ENCODE data around the gene TTLL6.

Gene TTLL6

GRCh38 chr17:48735062-48735351, 82.0 kb downstream of the TTLL6 start:
- DNase-seq: no peak

- DNase-seq: no peak
Measured at GRCh38 chr17:48734333-48735061, 82.5 kb downstream of the TTLL6 start.

GRCh38 chr17:48733632-48734328, 83.2 kb downstream of the TTLL6 start:
- no peak for DNase-seq

- no peak for DNase-seq
Measured at GRCh38 chr17:48732688-48733629, 84.1 kb downstream of the TTLL6 start.

GRCh38 chr17:48731355-48731754, 85.7 kb downstream of the TTLL6 start:
- DNase-seq: no peak

GRCh38 chr17:48730240-48730550, 86.8 kb downstream of the TTLL6 start:
- DNase-seq: no peak

- no peak for DNase-seq
Measured at GRCh38 chr17:48729335-48730239, 87.4 kb downstream of the TTLL6 start.

- DNase-seq: peak; percentile 38 to 44
Measured at GRCh38 chr17:48728232-48729231, 88.5 kb downstream of the TTLL6 start, which contains the start of gene HOXB13. Gene HOXB13, minus strand, starts transcription at chr17:48728750. Its CDS starts 157 bp downstream, at chr17:48728593.

GRCh38 chr17:48727415-48728175, 89.4 kb downstream of the TTLL6 start:
- no peak for DNase-seq

- DNase-seq: no peak
Measured at GRCh38 chr17:48726916-48727286, 90.1 kb downstream of the TTLL6 start.

GRCh38 chr17:48726114-48726915, 90.7 kb downstream of the TTLL6 start:
- DNase-seq: no peak

- no peak for DNase-seq
Measured at GRCh38 chr17:48725288-48726064, 91.6 kb downstream of the TTLL6 start.

- no peak for DNase-seq
Measured at GRCh38 chr17:48725004-48725287, 92.1 kb downstream of the TTLL6 start.

- DNase-seq: peak; percentile 69 to 77
Measured at GRCh38 chr17:48724251-48725003, 92.6 kb downstream of the TTLL6 start.

GRCh38 chr17:48723423-48724250, 93.4 kb downstream of the TTLL6 start:
- DNase-seq: no peak

GRCh38 chr17:48722915-48723422, 94.1 kb downstream of the TTLL6 start, which contains the start of gene PRAC2:
Gene PRAC2, plus strand, starts transcription at chr17:48723185. Its CDS starts 1,226 bp downstream, at chr17:48724411.
- DNase-seq: no peak
